HG03378 (cell line): Measurements from ENCODE around the gene FNDC5.

Experiments used
- ATAC-seq: cut with Tn5 transposase; IDR thresholded peaks from one replicate; pipeline ENCODE4 v1.9.1; 2021; ENCODE audit warnings: mild to moderate bottlenecking, moderate library complexity; ENCODE audit not compliant: unreplicated experiment

Gene FNDC5

GRCh38 chr1:32867151-32867550 lies 3.6 kb downstream of the FNDC5 start:
- ATAC-seq = no peak

GRCh38 chr1:32865639-32866405 lies 4.9 kb downstream of the FNDC5 start:
- ATAC-seq = no peak

- ATAC-seq = no peak
Measured at GRCh38 chr1:32864375-32865019, 6.2 kb downstream of the FNDC5 start.

GRCh38 chr1:32863881-32864245 lies 6.8 kb downstream of the FNDC5 start:
- no peak for ATAC-seq

GRCh38 chr1:32863218-32863880 lies 7.4 kb downstream of the FNDC5 start:
- ATAC-seq = no peak

GRCh38 chr1:32861904-32862695 lies 8.6 kb downstream of the FNDC5 start:
- no peak for ATAC-seq

GRCh38 chr1:32860566-32860965 lies 10.1 kb downstream of the FNDC5 start:
- ATAC-seq = no peak

- ATAC-seq = no peak
Measured at GRCh38 chr1:32859915-32860314, 10.8 kb downstream of the FNDC5 start.

- no peak for ATAC-seq
Measured at GRCh38 chr1:32858791-32859190, 11.9 kb downstream of the FNDC5 start.

GRCh38 chr1:32858136-32858535 lies 12.6 kb downstream of the FNDC5 start:
- no peak for ATAC-seq

GRCh38 chr1:32855861-32856617 lies 14.7 kb downstream of the FNDC5 start:
- ATAC-seq = no peak

GRCh38 chr1:32848354-32849063 lies 22.2 kb downstream of the FNDC5 start:
- no peak for ATAC-seq

- no peak for ATAC-seq
Measured at GRCh38 chr1:32831878-32832277, 38.8 kb downstream of the FNDC5 start.

- ATAC-seq = no peak
Measured at GRCh38 chr1:32830092-32830852, 40.4 kb downstream of the FNDC5 start.

- ATAC-seq = no peak
Measured at GRCh38 chr1:32828341-32828740, 42.4 kb downstream of the FNDC5 start.

- no peak for ATAC-seq
Measured at GRCh38 chr1:32825181-32825580, 45.5 kb downstream of the FNDC5 start.

- ATAC-seq = peak; percentile 39
Measured at GRCh38 chr1:32818804-32819541, 51.7 kb downstream of the FNDC5 start.
